Right atrium auricular region (tissue), 2 donors: ENCODE results near the gene CDIP1. TPM values are rescaled to one million over a fixed set of nuclear protein-coding genes. Genes with fewer than 3 reads are reported as not detected.

Experiments used
- DNase-seq: peaks from one replicate; pipeline ENCODE4 v3.0.0-alpha.2; 2019; ENCODE audit warnings: low spot score
- H3K27ac ChIP-seq, 2 donors: fragments of 200-600 bp; sonication (generic); 1 replicate in 1 of 2; 2 replicates in 1 of 2; pipeline ENCODE4 v1.5.1; 2016 to 2019
- H3K27me3 ChIP-seq, 2 donors: fragments of 200-600 bp; sonication (generic); one replicate each; pipeline versions ENCODE4 v1.5.1 to v1.6.0; 2017 to 2019
- H3K36me3 ChIP-seq: fragments of 200-600 bp; sonication (generic); one replicate; pipeline ENCODE4 v1.5.1; 2016
- H3K4me1 ChIP-seq, 2 donors: fragments of 200-600 bp; sonication (generic); one replicate each; pipeline versions ENCODE4 v1.5.1 to v1.6.0; 2017 to 2019
- H3K4me3 ChIP-seq, 2 donors: fragments of 200-600 bp; sonication (generic); 1 replicate in 1 of 2; 2 replicates in 1 of 2; pipeline ENCODE4 v1.5.1; 2017 to 2019; ENCODE audit warnings: mild to moderate bottlenecking in 1 of 2, moderate library complexity in 1 of 2
- H3K9me3 ChIP-seq, 2 donors: fragments of 200-600 bp; sonication (generic); one replicate each; pipeline ENCODE4 v1.5.1; 2019
- total RNA-seq, 2 donors: library from RNA; depleted of rRNA; stranded (reverse); fragments of >200 nt; gene quantifications; one replicate each; pipeline ENCODE4 v1.1.0, GENCODE V29; 2016
- TF ChIP-seq, protein P1 (sequence below), 2 donors: fragments of 200-600 bp; sonication (generic); IDR thresholded peaks; one replicate each; pipeline ENCODE4 v1.5.1; 2019; ENCODE audit warnings: antibody characterized with exemption in 2 of 2

CDIP1 gene
- total RNA-seq, 2 donors from 2014 or later: 29.6 to 42.9 TPM

DNA sequence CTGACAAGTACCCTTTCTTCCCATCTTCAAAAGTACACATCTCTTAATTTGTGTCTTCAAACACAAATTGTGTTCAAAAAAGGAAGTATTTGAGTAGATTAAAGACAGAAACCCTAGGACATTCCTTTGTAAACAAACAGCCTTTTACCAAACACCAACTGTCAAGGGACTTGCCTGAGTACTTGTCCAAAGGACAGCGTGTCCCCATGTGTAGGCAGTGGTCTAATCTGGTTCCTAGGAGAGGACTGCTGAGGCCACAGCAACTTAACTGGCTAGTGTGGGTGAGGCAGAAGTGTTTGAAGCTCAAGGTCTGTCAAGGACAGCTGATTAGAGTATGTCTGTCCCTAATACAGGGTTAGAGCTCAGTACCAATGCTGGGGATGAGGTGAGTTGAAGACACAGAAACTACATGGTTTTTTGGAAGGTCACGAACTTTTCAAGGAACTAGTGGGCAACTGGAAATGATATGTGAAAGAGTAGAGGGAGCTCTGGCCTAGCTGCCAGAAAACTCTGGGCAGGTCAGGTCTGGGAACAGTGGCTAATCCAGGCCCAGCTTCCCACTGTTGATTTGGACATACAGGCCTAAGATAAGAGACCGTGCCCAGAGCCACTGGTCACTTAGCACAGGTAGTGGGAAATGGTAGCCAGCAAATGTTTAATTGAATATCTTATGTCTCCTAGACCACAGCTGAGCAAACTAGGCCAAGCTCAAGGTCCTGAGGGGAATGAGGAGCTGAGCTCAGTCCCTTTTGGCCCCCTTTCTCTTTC is 52.3 kb downstream of the CDIP1 start:
- no peaks in the 10 kb centered on the region for H3K27me3 ChIP-seq
- no peak overlapping the region for H3K4me3 ChIP-seq
- TF ChIP-seq, protein P1, sequence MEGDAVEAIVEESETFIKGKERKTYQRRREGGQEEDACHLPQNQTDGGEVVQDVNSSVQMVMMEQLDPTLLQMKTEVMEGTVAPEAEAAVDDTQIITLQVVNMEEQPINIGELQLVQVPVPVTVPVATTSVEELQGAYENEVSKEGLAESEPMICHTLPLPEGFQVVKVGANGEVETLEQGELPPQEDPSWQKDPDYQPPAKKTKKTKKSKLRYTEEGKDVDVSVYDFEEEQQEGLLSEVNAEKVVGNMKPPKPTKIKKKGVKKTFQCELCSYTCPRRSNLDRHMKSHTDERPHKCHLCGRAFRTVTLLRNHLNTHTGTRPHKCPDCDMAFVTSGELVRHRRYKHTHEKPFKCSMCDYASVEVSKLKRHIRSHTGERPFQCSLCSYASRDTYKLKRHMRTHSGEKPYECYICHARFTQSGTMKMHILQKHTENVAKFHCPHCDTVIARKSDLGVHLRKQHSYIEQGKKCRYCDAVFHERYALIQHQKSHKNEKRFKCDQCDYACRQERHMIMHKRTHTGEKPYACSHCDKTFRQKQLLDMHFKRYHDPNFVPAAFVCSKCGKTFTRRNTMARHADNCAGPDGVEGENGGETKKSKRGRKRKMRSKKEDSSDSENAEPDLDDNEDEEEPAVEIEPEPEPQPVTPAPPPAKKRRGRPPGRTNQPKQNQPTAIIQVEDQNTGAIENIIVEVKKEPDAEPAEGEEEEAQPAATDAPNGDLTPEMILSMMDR (IDR thresholded peaks at IDR 0.05): no peak
- H3K4me1 ChIP-seq: peaks cover 0 to 46% of the 10 kb centered on the region in 2 donors
- DNase-seq: peak; percentile 66
- peaks cover 32% of the 10 kb centered on the region for H3K36me3 ChIP-seq
- peak overlapping the region; percentile 86 to 95 for H3K27ac ChIP-seq
- no peaks in the 10 kb centered on the region for H3K9me3 ChIP-seq

- peaks cover 0 to 53% of the 10 kb centered on the region in 2 donors for H3K4me1 ChIP-seq
- H3K4me3 ChIP-seq: no peak overlapping the region
- H3K27me3 ChIP-seq: no peaks in the 10 kb centered on the region
- peaks cover 18% of the 10 kb centered on the region for H3K36me3 ChIP-seq
- H3K27ac ChIP-seq: peak overlapping the region; percentile 46 to 48
- DNase-seq: no peak
- TF ChIP-seq, protein P1 (IDR thresholded peaks at IDR 0.05): no peak
- no peaks in the 10 kb centered on the region for H3K9me3 ChIP-seq
These were observed 56.6 kb downstream of the CDIP1 start for GRCh38 chr16:4481963-4482362.

GRCh38 chr16:4481526-4481925 is 57.0 kb downstream of the CDIP1 start:
- TF ChIP-seq, protein P1 (IDR thresholded peaks at IDR 0.05): no peak
- peaks cover 0 to 49% of the 10 kb centered on the region in 2 donors for H3K4me1 ChIP-seq
- DNase-seq: no peak
- peak overlapping the region; percentile 46 to 48 for H3K27ac ChIP-seq
- peaks cover 18% of the 10 kb centered on the region for H3K36me3 ChIP-seq
- H3K9me3 ChIP-seq: no peaks in the 10 kb centered on the region
- no peaks in the 10 kb centered on the region for H3K27me3 ChIP-seq
- no peak overlapping the region for H3K4me3 ChIP-seq

DNA sequence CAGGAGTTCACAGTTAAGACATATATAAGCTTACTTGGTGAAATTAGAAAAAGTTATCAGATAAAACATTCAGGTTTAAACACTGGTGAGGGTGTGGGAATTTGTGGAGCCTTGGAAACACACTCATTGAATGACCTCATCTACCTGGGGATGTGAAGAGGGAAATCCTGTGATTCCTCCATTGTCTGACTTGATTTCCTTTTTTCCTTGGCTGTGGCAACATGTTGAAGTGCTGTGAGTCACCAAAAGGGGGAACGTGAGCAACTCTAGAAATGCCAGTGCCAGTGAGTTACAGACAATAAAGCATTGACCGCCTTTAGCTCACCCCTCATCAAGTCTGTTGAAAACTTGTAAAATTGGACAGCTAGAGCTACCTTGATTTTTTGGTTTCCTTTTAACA is 60.6 kb downstream of the CDIP1 start:
- no peaks in the 10 kb centered on the region for H3K36me3 ChIP-seq
- H3K4me3 ChIP-seq: no peak overlapping the region
- TF ChIP-seq, protein P1 (IDR thresholded peaks at IDR 0.05): no peak
- H3K4me1 ChIP-seq: peaks cover 0 to 56% of the 10 kb centered on the region in 2 donors
- no peaks in the 10 kb centered on the region for H3K9me3 ChIP-seq
- H3K27me3 ChIP-seq: no peaks in the 10 kb centered on the region
- H3K27ac ChIP-seq: peak overlapping the region; percentile 5 to 95
- DNase-seq: no peak

- Histone ChIP-seq H3K4me3 (peak within 1 kb of the TSS; percentile 93 to 99), H3K9me3 (no peaks in the 10 kb centered on the region), H3K27ac (peak within 1 kb of the TSS; percentile 95 to 97), H3K4me1 (peaks cover 0 to 40% of the 10 kb centered on the region in 2 donors), H3K36me3 (no peaks in the 10 kb centered on the region), H3K27me3 (no peaks in the 10 kb centered on the region)
- peak; percentile 91 for DNase-seq
- TF ChIP-seq, protein P1 (IDR thresholded peaks at IDR 0.05): peak in 1 of 2 donors; percentile 49
These were observed 62.4 kb downstream of the CDIP1 start, which contains the start of gene HMOX2 for GRCh38 chr16:4475880-4476788. Gene HMOX2 (plus strand): TSS chr16:4476398. CDS start chr16:4505525, 29,127 bp downstream.
